ENCODE measurements around the gene WWP2.

Gene WWP2

GRCh38 chr16:69890892-69891282, 128.8 kb downstream of the WWP2 start:
- DNase-seq, result no peak

DNA sequence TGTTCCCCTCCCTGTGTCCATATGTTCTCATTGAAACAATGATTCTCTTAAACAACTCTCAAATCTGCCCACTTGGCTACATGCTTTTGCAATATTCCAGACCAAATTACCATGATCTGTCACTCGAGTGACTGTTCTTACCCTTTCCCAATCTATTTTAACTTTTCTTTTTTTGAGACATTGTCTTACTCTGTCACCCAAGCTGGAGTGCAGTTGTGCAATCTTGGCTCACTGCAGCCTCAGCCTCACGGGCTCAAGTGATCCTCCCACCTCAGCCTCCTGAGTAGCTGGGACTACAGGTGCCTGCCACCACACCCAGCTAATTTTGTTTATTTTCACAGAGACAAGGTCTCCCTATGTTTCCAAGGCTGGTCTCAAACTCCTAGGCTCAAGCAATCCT, 130.2 kb downstream of the WWP2 start:
- DNase-seq, result no peak

GRCh38 chr16:69893106-69893505, 131.0 kb downstream of the WWP2 start:
- no peak for DNase-seq

DNA sequence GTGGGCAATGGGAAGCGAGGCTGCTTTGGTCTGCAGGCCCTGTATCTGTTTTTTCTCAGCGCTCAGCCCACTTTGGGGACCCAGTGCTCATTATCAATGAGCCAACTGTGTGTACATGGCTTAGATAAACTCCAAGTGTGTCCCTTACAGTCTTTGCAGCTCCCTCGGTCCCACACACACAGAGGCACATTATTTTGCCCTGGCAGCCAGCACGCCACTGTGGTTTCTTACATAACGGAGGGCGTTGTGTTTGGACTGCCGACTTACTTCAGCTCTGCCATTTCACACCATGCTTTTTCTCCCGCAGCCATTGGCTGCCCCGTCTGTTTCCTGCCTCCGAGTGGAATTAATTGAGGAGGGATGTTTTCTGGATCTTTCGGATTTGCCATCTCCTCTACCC, 132.5 kb downstream of the WWP2 start:
- no peak for DNase-seq

DNA sequence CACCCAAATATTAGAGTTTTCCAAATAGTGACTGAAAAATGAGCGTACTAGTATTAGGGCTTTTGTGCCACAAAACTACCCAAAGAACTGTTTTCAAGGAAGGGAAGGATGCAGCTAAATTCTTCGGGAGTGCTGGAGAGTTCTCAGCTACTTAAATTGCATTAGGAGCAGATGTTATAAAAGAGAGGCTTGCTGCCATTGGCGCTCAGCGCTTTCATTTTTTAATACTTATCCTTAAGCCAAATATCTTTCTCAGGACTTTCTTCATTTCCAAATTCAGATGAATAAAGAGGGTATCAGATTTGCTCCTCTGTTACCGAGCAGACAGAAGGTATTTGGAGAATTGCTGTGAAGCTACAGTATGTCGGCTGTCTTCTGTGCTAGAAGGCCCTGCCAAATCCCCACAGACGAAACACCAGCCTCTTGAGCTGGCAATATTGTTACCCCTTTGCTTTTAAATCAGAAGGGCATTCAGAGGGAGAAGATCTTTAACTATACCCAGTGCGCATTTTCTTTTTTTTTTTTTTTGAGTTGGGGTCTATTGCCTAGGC, 141.8 kb downstream of the WWP2 start:
- DNase-seq, result no peak

GRCh38 chr16:69904495-69905170, 142.5 kb downstream of the WWP2 start:
- DNase-seq, result no peak

- DNase-seq, result no peak
Measured at GRCh38 chr16:69905171-69905555, 143.0 kb downstream of the WWP2 start.

- no peak for DNase-seq
Measured at GRCh38 chr16:69906838-69907401, 144.8 kb downstream of the WWP2 start.

GRCh38 chr16:69909043-69909442, 146.9 kb downstream of the WWP2 start:
- DNase-seq, result no peak

DNA sequence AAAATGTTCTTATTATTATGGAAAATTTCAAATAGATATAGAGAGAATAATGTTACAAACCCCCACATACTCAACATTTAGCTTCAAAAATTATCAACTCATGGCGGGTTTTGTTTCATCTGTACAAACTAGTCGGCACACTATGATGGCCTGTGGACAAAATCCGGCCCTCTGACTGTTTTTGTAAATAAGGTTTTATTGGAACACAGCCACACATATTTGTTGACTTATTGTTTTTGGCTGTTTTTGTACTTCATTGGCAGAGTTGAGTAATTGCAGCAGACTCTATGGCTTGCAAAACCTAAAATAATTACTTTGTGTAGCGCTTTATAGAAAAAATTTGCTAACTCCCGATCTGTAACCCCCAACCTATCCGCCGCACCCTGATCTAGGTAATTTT, 147.6 kb downstream of the WWP2 start:
- no peak for DNase-seq

GRCh38 chr16:69910964-69911363, 148.8 kb downstream of the WWP2 start:
- no peak for DNase-seq

DNA sequence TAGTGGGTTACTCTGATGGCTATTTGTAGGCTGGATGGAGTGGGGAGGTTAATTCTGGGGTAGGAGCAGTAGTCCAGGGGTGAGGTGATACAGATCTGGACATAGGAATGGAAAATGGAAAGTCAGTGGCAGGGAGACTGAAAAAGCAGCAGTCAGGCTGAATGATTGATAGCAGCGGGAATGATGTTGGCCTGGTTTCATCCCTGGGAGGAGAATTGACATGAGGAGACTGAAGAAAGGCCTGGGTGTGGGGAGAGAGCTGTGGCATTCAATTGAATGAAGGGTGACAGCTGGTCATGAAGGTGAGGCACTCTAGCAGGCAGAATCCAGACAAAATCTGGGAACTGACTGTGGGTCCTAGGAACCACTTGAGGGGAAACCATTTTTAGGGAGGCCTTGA, 154.3 kb downstream of the WWP2 start:
- no peak for DNase-seq

DNA sequence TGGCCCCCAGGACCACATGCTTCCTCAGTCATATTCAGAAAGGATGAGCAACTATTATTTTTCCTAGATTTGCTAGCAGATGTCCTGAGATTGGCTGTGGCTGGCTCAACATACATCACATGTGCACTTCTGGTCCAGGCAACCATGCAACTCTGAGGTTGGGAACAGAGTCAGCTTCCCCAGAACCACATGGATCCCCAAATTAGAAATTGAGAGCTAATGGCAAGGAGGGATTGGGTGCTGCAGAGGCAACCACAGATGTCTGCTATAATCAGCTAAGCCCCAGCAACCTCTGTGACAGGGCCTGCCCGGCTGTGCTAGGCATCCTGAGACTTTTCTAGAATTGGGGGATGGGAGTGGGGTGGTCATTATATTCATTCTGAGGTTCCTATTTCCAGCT, 155.2 kb downstream of the WWP2 start:
- DNase-seq, result no peak

DNA sequence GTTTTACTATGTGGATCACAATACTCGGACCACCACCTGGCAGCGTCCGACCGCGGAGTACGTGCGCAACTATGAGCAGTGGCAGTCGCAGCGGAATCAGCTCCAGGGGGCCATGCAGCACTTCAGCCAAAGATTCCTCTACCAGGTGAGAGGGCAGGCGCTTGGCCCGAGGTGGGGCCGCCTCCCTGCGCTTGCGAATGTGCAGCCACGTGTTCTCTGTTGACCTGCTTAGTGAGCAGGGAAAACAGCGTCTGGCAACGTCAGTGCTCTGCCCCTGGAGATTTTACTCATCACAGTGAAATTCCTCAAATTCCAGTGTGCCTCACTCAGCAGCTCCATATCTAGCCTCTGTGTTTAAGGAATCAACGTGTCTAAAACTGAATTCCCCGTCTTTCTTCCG, 155.6 kb downstream of the WWP2 start:
- DNase-seq, result no peak

GRCh38 chr16:69918241-69918640, 156.1 kb downstream of the WWP2 start:
- no peak for DNase-seq

DNA sequence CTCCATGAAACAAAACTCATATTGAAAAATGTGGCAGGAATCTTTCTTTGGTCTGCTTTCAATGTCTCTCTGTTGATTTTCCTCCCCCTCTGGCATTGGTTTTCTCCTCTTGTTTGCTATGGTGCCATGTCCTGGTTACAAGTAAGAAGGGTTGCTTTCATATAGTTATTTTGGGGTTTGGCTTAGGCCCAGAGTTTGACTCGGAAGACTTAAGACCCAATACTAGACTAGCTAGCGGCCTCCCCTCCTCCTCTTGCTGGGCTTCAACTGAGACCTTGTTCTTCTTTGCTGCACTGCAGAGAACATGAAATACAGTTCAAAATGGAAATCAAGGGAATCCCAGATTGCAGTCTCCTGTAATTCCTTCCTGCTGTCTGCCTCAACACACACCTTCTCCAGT, 159.0 kb downstream of the WWP2 start:
- no peak for DNase-seq

DNA sequence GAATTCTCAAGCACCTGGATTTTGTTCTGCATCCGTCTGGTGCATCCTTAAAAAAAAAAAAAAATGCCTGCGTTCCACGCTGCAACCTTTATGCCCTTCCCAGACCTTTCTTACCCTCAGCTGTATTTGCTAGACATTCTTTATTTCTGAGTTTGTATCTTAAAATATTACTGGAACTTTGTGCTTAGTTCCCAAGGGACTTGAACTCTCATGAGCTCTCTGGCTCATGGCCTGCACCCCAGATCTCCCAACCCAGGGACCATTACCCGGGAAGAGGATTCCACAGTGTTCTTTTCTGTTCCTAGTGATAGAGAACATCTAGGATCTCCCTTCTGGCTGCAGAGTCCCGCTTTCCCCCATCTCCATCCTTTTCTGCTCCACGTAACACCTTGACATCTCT, 160.1 kb downstream of the WWP2 start:
- DNase-seq, result no peak

DNA sequence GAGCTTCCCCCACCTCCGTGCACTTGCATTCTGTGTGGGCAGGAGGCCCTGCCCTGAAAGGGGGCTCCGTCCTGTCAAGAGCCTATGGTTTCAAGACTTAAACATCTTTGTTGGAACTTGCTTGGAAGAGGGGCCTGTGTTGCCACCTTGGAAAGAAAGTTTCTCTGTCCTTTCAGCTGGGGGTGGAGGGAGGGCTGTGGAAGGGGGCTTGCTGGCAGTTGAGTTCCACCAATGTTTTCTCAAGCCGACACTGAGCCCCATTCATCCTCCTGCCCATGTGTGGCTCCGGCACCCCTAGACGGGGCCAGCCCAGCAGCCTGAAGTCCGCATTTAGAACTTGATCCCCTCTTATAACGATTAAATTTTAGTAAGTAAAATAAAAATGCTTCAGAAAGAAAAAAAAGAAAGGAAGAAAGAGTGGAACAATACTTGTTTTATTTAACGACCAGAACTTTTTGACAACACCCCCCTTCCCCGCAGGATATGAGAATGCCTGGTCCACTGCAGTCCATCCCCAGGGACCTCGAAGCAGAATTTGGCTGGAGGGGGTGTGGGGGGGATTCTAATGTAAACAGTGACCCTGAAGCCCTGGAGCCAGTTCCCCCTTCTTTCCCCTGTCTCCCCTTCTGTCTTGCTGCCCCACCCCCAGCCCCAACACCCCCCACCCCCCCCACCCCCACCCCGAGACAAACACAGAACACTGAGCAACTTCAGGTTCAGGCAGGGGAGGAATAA, 162.1 kb downstream of the WWP2 start:
- DNase-seq, result no peak

DNA sequence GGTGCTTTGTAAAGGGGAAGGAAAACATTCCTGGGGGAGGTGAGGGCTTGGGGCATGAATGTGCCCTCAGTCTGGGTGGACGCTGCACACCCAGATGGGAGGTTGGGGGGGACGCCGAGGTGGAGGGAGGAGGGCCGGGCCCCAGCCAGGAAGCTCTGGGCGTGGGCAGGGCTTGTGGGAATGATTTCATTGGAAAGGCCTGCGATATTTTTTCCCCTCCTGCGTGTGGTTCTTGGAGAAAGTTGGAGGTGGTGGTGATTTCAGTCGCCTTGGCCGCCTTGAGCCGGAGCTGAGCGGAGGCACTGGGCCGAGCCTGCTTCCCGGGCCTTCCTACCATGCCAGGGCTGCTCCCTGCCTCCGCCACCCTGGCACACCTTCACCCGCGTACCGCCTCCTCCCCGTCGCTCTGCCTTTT, 162.7 kb downstream of the WWP2 start:
- DNase-seq, result no peak

GRCh38 chr16:69925311-69925710, 163.2 kb downstream of the WWP2 start:
- no peak for DNase-seq

GRCh38 chr16:69926241-69926640, 164.1 kb downstream of the WWP2 start:
- no peak for DNase-seq

DNA sequence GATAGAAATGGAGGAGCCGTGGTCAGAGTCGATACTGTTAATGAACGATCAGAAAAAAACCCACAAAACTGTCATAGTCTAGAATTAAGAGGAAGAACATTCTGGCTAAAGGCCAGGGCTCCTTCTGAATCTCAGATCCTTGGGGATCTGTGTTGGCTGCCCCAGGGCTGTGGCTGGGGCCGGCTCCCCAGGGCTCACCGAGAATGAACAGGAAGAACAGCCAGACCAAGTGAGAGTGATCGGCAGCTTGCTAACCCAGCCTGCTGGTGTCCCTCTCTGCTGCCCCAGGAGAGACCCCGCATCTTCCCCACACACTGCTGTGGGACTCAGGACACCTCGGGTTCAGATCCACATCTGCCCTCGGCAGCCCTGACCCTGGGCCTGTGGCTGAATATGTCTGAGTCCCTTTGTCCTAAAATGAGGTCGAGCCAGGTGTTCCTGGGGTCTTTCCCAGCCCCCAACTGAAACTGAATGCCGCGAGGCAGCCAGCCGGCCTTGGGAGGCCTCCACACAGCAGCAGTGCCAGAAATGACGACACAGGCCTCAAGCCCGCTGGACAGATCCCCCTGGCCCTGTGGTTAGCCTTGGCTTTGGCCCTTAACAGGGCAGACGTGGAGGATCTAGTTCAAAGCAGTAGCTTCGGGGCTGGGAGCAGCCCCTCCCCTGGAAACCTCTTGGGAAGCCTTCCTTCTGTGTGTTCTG, 165.1 kb downstream of the WWP2 start:
- no peak for DNase-seq

- DNase-seq, result no peak
Measured at GRCh38 chr16:69928856-69929400, 166.8 kb downstream of the WWP2 start.

Data from NCI-H774 (cell line).